Neuronal stem cell (in vitro differentiated cells): ENCODE measurements around the gene REG4.

Source experiments
- DNase-seq: peaks from one replicate; pipeline ENCODE4 v3.0.0-alpha.2; 2013; ENCODE audit warnings: low spot score
- H2AFZ ChIP-seq: one replicate; pipeline ENCODE4 v1.6.1; 2013; ENCODE audit warnings: mild to moderate bottlenecking, low read length, inconsistent platforms
- H2AK5ac ChIP-seq: 2 replicates; pipeline ENCODE4 v1.6.1; 2013; ENCODE audit warnings: low read depth, mild to moderate bottlenecking, inconsistent platforms, low read length, moderate library complexity, mixed read lengths
- H2BK120ac ChIP-seq: 2 replicates; pipeline ENCODE4 v1.6.1; 2013; ENCODE audit warnings: low read depth, mild to moderate bottlenecking, inconsistent platforms, low read length, moderate library complexity, mixed read lengths
- H2BK12ac ChIP-seq: one replicate; pipeline ENCODE4 v1.6.1; 2013; ENCODE audit warnings: low read length, inconsistent platforms
- H2BK15ac ChIP-seq: 2 replicates; pipeline ENCODE4 v1.6.1; 2013; ENCODE audit warnings: mild to moderate bottlenecking, low read length, inconsistent platforms, mixed read lengths
- H2BK5ac ChIP-seq: one replicate; pipeline ENCODE4 v1.6.1; 2013; ENCODE audit warnings: inconsistent platforms, mild to moderate bottlenecking, low read length, moderate library complexity
- H3K14ac ChIP-seq: one replicate; pipeline ENCODE4 v1.6.1; 2013; ENCODE audit warnings: low read length, inconsistent platforms
- H3K18ac ChIP-seq: 2 replicates; pipeline ENCODE4 v1.6.1; 2013; ENCODE audit warnings: low read length, inconsistent platforms
- H3K23ac ChIP-seq: 2 replicates; pipeline ENCODE4 v1.6.1; 2013; ENCODE audit warnings: low read depth, mild to moderate bottlenecking, mixed read lengths, low read length, inconsistent platforms; ENCODE audit not compliant: poor library complexity
- H3K27ac ChIP-seq: replicated peaks from 3 replicates; pipeline ENCODE4 v1.5.1; 2013; ENCODE audit warnings: low read length, inconsistent platforms
- H3K27me3 ChIP-seq, 3 experiments: 2 replicates each; pipeline ENCODE4 v1.6.1; 2013; ENCODE audit warnings: low read length in 3 of 3, mild to moderate bottlenecking in 2 of 3, inconsistent platforms in 1 of 3, low read depth in 1 of 3, mixed read lengths in 1 of 3, moderate library complexity in 1 of 3; ENCODE audit not compliant: control insufficient read depth in 3 of 3, insufficient read depth in 3 of 3
- H3K36me3 ChIP-seq, 2 donors: replicated peaks in 1 of 2; 2 replicates each; pipeline ENCODE4 v1.6.1; 2013; ENCODE audit warnings: low read length in 2 of 2; ENCODE audit not compliant: control insufficient read depth in 2 of 2, insufficient read depth in 2 of 2
- H3K4ac ChIP-seq: 2 replicates; pipeline ENCODE4 v1.6.1; 2013; ENCODE audit warnings: inconsistent platforms, mild to moderate bottlenecking, low read length, moderate library complexity
- H3K4me1 ChIP-seq, 2 donors: 1 replicate in 1 of 2; 2 replicates in 1 of 2; pipeline ENCODE4 v1.6.1; 2013; ENCODE audit warnings: low read length in 2 of 2, low read depth in 1 of 2; ENCODE audit not compliant: control insufficient read depth in 2 of 2, insufficient read depth in 1 of 2
- H3K4me2 ChIP-seq: one replicate; pipeline ENCODE4 v1.6.1; 2013; ENCODE audit warnings: mild to moderate bottlenecking, low read length, inconsistent platforms; ENCODE audit not compliant: insufficient read depth, poor library complexity, severe bottlenecking
- H3K4me3 ChIP-seq, 2 donors: 2 replicates each; pipeline ENCODE4 v1.5.1; 2013; ENCODE audit warnings: low read length in 2 of 2, mild to moderate bottlenecking in 2 of 2, inconsistent platforms in 1 of 2, moderate library complexity in 1 of 2
- H3K79me1 ChIP-seq: one replicate; pipeline ENCODE4 v1.6.1; 2013; ENCODE audit warnings: low read depth, mild to moderate bottlenecking, inconsistent platforms, low read length, moderate library complexity
- H3K9ac ChIP-seq: one replicate; pipeline ENCODE4 v1.6.1; 2013; ENCODE audit warnings: mild to moderate bottlenecking, low read depth, low read length, inconsistent platforms; ENCODE audit not compliant: poor library complexity
- H3K9me3 ChIP-seq, 2 donors: replicated peaks in 1 of 2; 2 replicates each; pipeline versions ENCODE3 to v1.6.1; 2013; ENCODE audit warnings: low read length in 2 of 2, mild to moderate bottlenecking in 2 of 2, inconsistent platforms in 1 of 2, low read depth in 1 of 2, mixed read lengths in 1 of 2, moderate library complexity in 1 of 2; ENCODE audit not compliant: control insufficient read depth in 2 of 2, insufficient read depth in 1 of 2
- H4K8ac ChIP-seq: one replicate; pipeline ENCODE4 v1.6.1; 2013; ENCODE audit warnings: low read depth, mild to moderate bottlenecking, inconsistent platforms, low read length, moderate library complexity
- H4K91ac ChIP-seq: one replicate; pipeline ENCODE4 v1.6.1; 2013; ENCODE audit warnings: low read length, low read depth, mild to moderate bottlenecking, inconsistent platforms; ENCODE audit not compliant: poor library complexity
- WGBS, 2 donors: extraction: QIAGEN DNeasy Blood & Tissue Kit; methylation state at CpG; one replicate each; pipeline ENCODE4 v1.1.7; 2013; ENCODE audit warnings: missing lambda C conversion rate in 2 of 2, mixed read lengths in 1 of 2; ENCODE audit not compliant: insufficient read length in 2 of 2, insufficient replicate concordance in 1 of 2; ENCODE audit errors: extremely low coverage in 2 of 2; 5-methylcytosine and 5-hydroxymethylcytosine counted together

REG4 gene

GRCh38 chr1:119818181-119818580, 6.9 kb upstream of the REG4 start:
- Histone ChIP-seq H3K27ac (no peak overlapping the region), H2AFZ (no peak overlapping the region), H2BK120ac (no peak overlapping the region), H3K18ac (no peak overlapping the region), H3K79me1 (no peaks in the 10 kb centered on the region), H4K91ac (no peak overlapping the region), H3K23ac (no peak overlapping the region), H3K14ac (no peak overlapping the region), H2AK5ac (no peak overlapping the region), H3K4me3 (no peak overlapping the region), H2BK12ac (no peak overlapping the region), H3K4ac (no peak overlapping the region), H3K4me1 (no peaks in the 10 kb centered on the region), H3K4me2 (no peak overlapping the region), H3K27me3 (no peaks in the 10 kb centered on the region), H3K36me3 (no peaks in the 10 kb centered on the region), H3K9me3 (no peaks in the 10 kb centered on the region), H3K9ac (no peak overlapping the region), H2BK15ac (no peak overlapping the region), H4K8ac (no peak overlapping the region), H2BK5ac (no peak overlapping the region)
- WGBS, 2 donors, result no CpG with 5 or more reads among the region's 2 CpGs
- DNase-seq, result no peak

- Histone ChIP-seq H3K4me3 (no peak overlapping the region), H3K36me3 (no peaks in the 10 kb centered on the region), H3K18ac (no peak overlapping the region), H2BK5ac (no peak overlapping the region), H4K8ac (no peak overlapping the region), H2AFZ (no peak overlapping the region), H3K27me3 (no peaks in the 10 kb centered on the region), H2BK15ac (no peak overlapping the region), H3K4me1 (no peaks in the 10 kb centered on the region), H3K23ac (no peak overlapping the region), H3K9me3 (no peaks in the 10 kb centered on the region), H4K91ac (no peak overlapping the region), H3K9ac (no peak overlapping the region), H2BK120ac (no peak overlapping the region), H3K4me2 (no peak overlapping the region), H2AK5ac (no peak overlapping the region), H2BK12ac (no peak overlapping the region), H3K79me1 (no peaks in the 10 kb centered on the region), H3K14ac (no peak overlapping the region), H3K27ac (no peak overlapping the region), H3K4ac (no peak overlapping the region)
- WGBS, 2 donors, result no CpG with 5 or more reads among the region's 2 CpGs
- no peak for DNase-seq
Observed at GRCh38 chr1:119816407-119816806, 5.1 kb upstream of the REG4 start.

- Histone ChIP-seq H3K4ac (no peak overlapping the region), H3K27ac (no peak overlapping the region), H3K4me2 (no peak overlapping the region), H3K14ac (no peak overlapping the region), H2AK5ac (no peak overlapping the region), H2BK120ac (no peak overlapping the region), H3K9me3 (no peaks in the 10 kb centered on the region), H2BK15ac (no peak overlapping the region), H3K4me3 (no peak overlapping the region), H3K27me3 (no peaks in the 10 kb centered on the region), H3K23ac (no peak overlapping the region), H3K18ac (no peak overlapping the region), H4K91ac (no peak overlapping the region), H3K4me1 (no peaks in the 10 kb centered on the region), H3K36me3 (no peaks in the 10 kb centered on the region), H4K8ac (no peak overlapping the region), H3K9ac (no peak overlapping the region), H2BK12ac (no peak overlapping the region), H2AFZ (no peak overlapping the region), H2BK5ac (no peak overlapping the region), H3K79me1 (no peaks in the 10 kb centered on the region)
- 100% methylated on average over 1 of the region's 7 CpGs for WGBS, 2 donors
- no peak for DNase-seq
Observed at GRCh38 chr1:119815928-119816327, 4.7 kb upstream of the REG4 start.

- H3K27ac ChIP-seq, result no peak overlapping the region
- no peak overlapping the region for H2BK12ac ChIP-seq
- H3K4me2 ChIP-seq, result no peak overlapping the region
- no peak overlapping the region for H2BK5ac ChIP-seq
- H2BK15ac ChIP-seq, result no peak overlapping the region
- no peaks in the 10 kb centered on the region for H3K79me1 ChIP-seq
- no peak overlapping the region for H4K8ac ChIP-seq
- no peaks in the 10 kb centered on the region for H3K27me3 ChIP-seq
- H3K4me1 ChIP-seq, result no peaks in the 10 kb centered on the region
- no CpG with 5 or more reads among the region's 3 CpGs for WGBS, 2 donors
- H3K18ac ChIP-seq, result no peak overlapping the region
- no peak overlapping the region for H3K4me3 ChIP-seq
- H4K91ac ChIP-seq, result no peak overlapping the region
- H3K4ac ChIP-seq, result no peak overlapping the region
- DNase-seq, result no peak
- H2AK5ac ChIP-seq, result no peak overlapping the region
- no peaks in the 10 kb centered on the region for H3K9me3 ChIP-seq
- H2AFZ ChIP-seq, result no peak overlapping the region
- no peak overlapping the region for H2BK120ac ChIP-seq
- no peaks in the 10 kb centered on the region for H3K36me3 ChIP-seq
- H3K9ac ChIP-seq, result no peak overlapping the region
- H3K14ac ChIP-seq, result no peak overlapping the region
- H3K23ac ChIP-seq, result no peak overlapping the region
Observed at GRCh38 chr1:119815361-119815760, 4.1 kb upstream of the REG4 start.
